ENCODE data around the gene OGFOD1.

DNA sequence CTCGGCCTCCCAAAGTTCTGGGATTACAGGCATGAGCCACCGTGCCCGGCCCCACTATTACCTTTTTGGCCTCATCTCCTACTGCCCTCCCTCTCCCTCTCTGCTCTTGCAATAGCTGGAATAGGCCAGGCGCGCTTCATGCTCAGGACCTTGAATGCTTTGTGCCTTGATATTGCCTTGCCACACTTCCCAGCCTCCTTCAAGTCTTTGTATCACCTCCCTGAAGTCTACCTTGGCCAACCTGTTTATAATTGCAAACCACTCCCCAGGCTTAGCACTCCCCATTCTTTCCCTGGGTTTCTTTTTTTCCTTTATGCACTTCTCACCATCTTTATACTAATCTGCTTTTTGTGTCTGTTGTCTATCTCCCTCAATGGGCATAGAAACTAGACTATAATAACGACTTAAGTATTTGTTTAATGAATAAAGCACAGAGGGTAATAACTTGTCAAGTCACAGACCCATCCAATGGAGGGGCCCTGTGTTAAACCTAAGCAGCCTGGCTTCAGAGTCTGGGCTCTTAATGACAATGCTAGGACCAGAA lies 6.6 kb downstream of the OGFOD1 start:
- no peak for TF ChIP-seq CTCF (IDR thresholded peaks at IDR 0.05 in 8 of 11, conservative IDR thresholded peaks at IDR 0.05 in 3 of 11)
- TF ChIP-seq POLR2A (IDR thresholded peaks at IDR 0.05): no peak
- no peak for TF ChIP-seq POLR2AphosphoS5 (IDR thresholded peaks at IDR 0.05)

Measured in spleen (tissue), 7 donors.